Activated T-helper 1 cell treated with anti-CD3 and anti-CD28 coated beads, Interleukin-2, amount 50 U/mL, for 16 hours (primary cell): ENCODE results near the gene PEX14.

Experiments used
- DNase-seq, 2 donors: peaks; one replicate each; pipeline ENCODE4 v3.0.0-alpha.2; 2020; ENCODE audit warnings: low read depth in 1 of 2, low spot score in 1 of 2

PEX14 gene

DNA sequence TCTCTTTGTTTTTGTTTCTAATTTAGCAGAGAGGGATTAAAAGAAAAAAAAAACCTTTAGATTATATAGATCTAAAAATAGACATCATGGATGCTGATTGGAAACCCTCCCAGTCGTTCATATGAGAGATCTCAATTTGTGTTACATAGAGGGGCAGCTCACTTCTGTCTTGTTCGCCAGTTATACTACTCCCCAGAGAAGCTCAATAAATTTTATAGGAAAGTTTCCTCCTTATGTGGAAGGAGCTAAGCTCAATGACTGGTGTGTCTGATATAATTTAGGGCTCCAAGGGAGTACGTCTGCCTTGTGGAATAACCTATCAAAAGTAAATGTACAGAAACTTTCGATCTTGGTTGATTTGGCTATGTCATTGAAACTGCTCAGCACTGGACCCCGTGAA is 117.6 kb downstream of the PEX14 start:
- DNase-seq, result no peak

DNA sequence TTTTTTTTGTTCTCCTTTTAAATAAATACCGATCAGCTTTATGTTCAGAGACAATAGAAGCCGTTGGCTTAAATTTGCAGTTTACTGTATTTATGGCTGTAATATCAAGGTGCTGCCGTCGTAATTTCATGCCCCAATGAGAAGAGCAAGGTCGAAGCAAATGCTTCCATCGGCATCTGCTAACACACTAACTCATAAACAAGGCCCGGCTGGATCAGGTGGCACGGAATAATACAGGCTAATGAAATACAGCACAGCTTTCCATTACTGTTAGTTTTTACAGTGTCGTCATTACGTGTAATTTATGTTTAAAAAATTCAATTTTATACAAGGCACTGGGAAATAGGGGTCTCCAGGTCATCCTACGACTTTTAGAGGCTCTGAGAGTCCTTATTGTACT is 119.0 kb downstream of the PEX14 start:
- no peak for DNase-seq

DNA sequence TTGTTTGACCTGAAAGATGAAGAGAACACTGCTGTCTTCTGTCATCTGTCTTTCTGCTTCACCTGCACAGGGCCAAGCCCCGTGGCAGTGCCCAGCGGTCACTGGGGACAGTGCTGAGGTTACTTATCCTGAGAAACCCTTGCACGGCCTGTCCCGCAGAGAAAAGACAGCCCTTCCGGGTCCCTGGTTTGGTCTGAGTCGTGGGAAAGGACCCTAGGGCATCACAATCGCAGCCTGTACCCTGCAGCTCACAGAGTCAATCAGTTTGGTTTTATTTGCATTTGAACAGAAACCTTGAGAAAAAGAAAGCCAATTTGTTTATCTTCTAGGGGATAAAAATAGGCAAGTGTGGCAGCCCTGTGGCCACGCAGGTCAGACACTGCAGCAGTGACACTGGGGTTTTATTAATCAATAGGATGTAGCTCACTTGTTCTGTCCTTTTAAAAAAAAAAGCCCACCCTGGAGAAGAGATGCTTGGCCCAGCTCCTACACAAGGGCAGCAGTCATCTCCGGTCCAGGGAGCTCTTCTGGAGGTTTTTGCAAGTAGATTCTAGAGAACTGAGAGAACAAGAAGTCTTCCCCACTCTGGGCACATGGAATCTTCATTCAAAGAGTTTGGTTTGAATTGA is 120.0 kb downstream of the PEX14 start:
- no peak for DNase-seq

DNA sequence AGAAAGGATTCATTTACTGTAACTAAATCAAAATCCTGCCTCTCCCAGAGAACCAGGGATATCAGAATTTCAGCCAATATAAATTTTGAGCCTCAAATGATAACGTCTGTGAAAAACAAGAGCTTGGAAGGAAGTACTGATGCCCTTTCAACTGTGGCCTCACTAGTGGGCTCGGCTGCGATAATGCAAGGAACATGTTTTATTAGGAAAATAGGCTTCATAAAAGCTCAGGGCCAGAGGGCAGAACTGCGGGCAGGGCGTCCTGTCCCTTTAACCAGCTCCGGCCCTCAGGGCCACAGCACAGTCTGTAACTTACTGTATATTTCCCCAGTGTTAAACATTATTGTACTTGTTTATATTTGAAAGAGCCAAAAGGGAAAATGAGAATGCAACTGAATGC is 122.0 kb downstream of the PEX14 start:
- no peak for DNase-seq

DNA sequence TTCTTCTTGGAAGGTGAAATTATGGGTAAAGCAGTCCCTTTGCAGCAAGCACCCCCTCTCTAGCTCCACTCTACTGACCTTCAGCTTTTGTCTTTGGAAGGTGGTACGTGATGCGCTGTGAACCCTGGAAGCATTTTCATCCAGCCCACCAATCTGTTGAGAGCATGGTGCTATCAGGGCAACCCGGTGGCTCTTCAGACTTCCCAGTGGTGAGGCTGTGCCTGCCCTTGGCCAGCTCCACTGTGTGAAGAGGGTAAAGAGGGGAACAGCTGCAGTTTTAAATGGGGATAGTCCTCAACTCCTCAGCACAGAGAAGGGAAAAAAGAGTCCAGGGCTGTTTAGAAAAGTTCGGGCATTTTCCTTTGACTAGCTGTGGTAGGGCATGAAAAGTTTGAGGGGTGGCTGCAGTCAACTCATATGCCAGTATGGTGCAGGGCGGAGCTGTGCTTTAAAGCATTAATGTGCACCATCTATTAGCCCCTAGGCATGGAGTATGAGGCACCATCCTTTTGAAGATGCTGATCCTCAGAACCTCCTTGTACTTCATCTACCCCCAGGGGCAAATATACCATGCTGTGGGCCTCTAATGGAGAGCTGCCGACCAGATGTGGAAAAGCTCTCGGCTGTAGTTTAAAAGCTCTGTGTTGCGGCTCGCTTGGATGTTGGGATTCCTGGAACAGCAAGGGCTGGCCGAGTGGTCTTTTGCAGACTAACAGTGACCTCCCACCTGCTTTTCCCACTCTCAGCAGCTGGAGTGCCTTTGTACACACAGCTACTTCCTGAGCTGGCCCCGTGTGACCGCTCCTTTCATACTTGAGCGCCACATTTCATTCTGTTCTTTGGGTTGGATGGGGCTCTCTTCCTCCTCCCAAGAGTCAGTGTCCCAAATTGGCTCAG is 123.0 kb downstream of the PEX14 start:
- DNase-seq, result no peak

DNA sequence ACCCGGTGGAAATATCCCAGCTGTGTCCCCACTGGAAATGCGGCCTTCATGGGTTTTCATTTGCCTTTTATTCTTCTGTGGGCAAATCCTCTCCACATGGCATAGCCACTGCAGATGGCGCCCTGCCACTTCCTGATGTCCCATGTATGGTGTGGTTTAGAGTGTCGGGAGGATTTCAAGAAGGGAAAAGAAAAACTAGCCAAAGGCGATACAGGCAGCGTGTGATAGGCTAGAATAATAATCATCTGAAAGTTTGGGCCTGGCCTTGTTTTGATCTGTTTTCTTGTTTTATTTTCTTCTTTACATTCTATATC is 123.6 kb downstream of the PEX14 start:
- no peak for DNase-seq

DNA sequence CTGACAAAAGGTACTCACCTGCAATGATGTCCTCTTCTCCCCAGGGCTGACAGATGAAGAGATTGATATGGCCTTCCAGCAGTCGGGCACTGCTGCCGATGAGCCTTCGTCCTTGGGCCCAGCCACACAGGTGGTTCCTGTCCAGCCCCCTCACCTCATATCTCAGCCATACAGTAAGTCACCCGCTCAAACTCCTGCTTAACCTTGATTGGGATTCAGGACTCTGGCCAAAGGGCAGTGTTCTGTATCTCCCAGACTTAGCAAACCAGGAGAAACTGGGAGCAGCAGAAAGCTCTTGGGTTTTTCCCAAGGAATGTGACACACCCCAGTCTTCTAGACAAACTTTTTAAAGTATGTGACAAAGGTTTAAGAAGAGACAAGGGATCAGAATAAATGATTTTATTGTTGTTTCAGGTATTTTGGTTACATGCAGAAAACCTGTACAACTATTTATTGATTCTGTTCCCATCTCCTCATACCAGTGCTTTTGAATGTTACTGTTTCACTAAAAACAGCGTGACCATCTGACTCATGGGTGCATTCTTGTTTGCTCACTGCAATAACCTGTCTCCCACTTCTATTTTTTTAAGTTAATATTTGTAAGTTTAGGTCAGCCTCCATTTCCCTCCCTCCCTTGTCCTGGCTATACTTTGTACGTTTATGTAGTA is 124.6 kb downstream of the PEX14 start:
- no peak for DNase-seq

DNA sequence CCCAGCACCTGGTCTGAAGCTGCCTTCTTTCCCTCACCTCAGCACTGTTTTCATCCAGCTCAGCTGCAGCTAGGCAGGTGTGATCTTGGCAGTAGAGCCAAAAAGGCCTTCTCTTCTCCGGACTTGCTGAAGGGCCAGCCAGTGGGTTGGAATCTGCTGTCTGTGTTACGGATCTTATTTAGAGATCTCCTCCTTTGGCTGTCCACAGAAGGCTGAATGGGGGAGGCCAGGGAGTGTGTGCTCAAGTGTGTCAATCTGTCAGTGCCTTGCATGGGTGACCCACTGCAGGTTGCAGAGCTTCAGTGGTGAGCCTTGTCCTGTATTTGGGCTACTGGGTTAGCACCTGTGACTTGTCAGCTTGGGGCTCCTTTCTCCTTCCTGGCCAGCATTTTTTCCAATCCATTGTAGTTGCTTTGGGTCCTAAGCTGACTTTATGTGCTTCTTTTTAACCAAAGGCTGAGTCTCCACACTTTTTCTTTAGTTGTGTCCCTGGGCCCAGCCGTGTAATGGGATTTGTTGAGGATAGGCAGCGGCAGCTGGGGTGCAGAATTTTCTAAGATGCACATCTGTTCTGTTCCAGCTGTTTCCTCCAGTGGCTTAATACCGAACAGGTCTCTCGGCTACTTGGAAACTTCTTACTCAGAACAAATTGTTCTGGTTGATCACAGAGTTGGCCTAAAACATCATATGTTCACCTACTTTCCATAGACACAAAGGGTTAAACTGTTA is 126.8 kb downstream of the PEX14 start:
- no peak for DNase-seq

DNA sequence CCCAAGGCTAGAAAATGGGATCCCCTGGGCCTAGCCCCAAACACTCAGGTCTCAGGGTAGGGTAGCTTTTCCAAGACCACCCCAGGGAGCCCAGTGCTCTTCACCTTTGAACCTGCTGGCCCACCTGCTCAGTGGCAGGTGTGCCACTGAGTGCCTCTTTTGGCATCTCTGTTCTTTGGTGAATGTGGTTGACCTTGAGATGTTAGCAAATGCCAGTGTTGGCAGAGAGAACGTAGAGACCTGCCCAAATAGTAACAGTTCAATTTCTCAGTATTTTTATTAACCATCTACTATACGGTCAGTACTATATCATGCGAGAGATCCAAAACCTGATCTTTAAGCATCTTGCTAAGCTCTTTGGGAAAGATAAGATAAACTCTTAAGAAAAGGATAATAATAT is 128.2 kb downstream of the PEX14 start:
- no peak for DNase-seq

DNA sequence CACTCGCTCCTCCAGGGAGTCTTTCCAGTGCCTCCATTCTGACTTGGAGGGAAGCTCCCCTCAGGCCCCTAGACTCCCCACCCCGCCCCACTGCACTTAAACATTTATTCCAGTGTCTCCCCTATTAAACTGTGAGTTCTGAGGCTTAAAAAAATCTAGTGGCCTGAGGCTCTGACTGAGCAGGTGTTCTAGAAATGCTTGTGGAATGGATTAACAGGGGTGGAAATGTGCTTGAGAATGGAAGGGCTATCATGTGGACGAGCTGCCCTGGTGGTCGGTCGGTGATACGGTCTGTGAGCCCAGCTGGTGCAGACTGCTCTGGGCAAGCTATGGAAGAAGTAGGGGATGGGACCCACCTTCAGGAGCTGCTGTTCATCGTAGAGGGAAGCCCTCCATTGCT is 130.2 kb downstream of the PEX14 start:
- DNase-seq, result no peak

DNA sequence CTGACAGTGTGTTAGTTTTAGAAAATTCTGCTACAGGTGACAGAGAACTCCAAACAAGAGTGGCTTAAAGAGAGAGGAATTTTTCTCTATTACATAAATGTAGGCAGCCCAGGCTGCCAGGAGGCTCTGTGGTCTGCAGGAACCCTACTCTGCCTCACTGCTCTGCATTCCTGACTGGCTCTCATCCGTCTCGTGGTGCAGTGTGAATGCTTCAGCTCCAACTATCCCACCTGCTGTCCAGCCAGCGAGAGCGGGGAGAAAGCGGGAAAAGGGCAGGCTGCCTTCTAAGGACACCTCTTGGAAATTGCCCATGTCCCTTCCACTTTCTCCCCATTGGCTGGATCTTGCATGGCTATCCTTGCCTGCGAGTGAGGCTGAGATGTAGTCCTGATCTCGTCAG is 131.3 kb downstream of the PEX14 start:
- no peak for DNase-seq

DNA sequence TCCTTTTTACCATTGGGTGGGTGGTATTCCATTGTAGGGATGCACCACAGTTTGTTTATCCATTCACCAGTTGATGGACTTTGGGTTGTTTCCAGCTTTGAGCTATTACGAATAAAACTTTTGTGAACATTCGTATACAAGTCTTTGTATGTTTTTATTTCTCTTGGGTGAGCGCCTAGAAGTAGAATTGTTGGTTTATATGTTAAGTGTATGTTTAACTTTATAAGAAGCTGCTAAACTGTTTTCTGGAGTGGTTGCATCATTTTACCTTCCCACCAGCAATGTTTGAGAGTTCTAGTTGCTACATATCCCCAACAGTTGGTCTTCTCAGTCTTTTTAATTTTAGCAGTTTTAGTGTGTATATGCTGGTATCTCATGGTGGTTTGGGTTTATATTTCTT is 132.5 kb downstream of the PEX14 start:
- DNase-seq, result no peak

DNA sequence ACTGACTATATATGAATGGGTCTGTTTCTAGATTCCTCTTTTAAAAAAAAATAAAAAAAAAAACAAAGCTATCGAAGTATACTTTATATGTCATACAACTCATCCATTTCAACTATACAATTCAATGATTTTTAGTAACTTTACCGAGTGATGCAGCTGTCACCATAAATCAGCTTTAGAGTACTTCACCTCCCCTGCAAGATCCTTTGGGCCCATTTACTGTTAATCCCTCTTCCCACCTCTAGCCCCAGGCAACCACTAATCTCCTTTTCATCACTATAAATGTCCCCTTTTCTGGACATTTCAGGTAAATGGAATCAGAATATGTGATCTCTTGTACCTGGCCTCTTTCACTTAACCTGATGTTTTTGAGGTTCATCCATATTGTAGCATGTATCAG is 133.9 kb downstream of the PEX14 start:
- no peak for DNase-seq

DNA sequence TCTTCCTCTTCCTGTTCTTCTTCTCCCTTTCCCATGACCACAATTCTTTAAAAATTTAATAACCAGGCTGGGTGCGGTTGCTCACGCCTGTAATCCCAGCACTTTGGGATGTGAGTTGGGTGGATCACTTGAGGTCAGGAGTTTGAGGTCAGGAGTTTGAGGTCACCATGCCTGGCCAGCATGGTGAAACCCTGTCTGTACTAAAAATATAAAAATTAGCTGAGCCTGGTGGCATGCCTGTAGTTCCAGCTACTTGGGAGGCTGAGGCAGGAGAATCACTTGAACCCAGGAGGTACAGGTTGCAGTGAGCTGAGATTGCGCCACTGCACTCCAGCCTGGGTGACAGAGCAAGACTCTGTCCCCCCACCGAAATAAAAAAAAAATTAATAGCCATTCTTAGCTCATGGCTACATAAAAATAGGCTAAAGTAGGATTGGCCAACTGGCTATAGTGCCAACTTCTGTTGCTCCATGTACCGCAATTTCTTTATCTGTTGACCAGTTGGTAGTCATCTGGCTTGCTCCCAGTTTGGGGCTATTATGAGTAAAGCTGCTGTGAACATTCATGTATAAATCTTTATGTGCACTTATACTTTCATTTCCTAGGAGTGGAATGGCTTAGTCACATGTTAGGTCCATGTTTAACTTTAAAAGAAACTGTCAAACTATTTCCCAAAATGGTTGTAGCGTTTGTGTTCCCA is 136.3 kb downstream of the PEX14 start:
- DNase-seq, result no peak

DNA sequence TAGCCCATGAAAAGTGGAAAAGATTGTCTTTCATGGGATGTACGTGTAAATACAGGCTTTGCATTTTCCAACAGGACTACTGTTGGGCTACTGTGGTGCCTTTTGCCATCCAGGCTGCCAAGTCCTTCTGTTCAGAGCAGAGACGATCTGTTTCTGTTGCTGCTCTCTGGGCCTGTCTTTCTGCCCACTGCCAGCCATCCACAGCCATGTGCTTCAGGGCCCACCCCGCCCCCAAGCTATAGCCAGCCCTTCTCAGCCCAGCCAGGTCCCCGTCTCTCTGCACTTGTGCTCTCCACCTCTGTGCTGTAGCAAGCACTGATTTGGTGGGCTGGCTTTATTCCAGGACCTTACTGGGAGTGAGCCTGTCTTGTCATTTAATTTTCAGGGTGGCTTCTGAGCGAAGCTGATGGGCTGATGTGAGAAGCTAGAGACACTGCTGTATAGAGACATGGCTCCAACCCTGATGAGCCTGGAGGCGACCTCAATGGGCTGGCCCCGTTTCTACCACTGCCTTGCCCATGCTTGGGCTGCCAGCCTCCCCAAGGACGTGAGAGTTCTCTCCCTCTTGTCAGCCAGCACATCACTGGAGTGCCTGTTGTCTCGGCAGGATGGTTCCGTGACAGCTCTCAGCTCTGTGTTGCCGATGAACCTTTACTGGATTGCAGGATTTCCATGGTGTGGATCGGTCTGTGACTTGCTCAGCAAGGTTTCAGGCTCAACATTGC is 137.8 kb downstream of the PEX14 start:
- no peak for DNase-seq

DNA sequence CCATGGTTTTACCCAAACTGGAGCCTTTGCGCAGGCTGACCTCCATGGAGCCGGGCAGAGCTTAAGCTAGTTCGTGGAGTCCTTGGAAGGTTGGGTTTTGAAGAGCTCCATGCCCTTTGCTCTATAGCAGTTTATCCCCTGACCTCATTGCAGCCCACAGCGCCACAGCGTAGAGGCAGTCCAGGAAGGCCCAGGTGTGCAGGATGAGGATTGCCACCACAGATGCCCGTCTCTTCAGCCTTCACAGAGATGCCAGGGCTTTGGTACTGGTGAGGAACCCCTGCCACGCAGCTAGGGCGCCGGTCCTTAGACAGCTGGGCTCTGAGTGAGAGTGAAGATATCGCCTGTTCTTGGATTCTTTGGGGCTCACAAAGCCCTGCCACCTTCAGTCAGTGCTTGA is 138.6 kb downstream of the PEX14 start:
- DNase-seq, result no peak

DNA sequence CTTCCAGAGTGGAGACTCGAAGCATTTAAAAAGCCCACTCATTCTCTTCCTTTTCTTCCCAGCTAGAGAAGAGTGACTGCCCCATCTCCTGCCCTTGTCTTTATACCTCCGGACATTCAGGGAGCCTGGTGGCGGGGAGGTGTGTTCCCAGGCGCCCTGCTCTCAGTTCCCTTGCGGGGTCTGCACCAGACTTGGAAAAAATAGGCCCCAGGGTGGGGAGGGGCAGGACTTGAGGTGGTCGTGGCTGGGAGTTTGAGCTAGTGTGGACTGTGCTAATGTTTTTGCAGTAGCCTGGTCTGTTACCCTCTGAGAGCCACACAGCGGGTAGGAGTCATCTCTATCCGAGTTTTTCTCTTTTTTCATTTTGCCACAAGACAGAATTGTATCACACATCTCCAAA is 139.1 kb downstream of the PEX14 start:
- no peak for DNase-seq

DNA sequence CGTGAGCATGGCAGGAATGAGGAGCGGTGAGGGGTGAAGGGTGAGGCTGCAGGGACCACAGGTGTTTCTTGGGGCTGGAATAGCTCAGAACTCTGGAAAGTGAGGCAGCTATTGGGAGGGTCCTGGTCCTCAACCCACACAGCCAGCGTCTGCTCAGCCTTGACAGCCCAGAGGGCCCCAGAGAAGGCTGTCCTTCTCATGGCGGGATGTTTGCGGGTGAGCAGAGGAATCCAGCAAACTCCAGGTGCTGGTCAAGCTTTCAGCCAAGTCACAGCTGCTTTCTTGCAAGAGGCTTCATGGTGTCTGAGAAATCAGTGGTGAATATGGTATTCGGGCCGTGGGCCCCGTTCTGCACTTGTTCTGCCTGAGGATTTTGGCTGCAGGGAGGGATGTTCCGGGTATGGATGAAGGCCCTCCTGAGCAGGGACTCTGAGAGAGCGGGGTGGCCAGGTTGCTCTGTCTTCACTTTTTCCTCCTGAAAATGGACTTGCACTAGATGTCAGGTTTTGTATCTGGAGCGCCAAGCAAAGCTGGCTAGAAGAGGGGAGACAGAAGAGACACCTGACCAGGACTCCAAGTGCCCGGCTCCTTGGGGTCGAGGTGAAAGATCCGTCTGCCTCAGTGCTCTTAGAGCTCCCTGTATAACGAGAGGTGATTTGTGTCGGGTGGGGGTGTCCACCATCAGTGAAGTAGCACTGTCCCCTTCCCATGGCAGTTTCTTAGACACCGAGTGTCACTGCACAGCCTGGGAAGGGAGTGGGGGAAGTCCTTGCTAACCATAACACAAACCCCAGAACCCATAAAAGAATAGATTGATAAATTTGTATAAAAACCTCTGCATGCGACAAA is 139.9 kb downstream of the PEX14 start:
- DNase-seq, result no peak

DNA sequence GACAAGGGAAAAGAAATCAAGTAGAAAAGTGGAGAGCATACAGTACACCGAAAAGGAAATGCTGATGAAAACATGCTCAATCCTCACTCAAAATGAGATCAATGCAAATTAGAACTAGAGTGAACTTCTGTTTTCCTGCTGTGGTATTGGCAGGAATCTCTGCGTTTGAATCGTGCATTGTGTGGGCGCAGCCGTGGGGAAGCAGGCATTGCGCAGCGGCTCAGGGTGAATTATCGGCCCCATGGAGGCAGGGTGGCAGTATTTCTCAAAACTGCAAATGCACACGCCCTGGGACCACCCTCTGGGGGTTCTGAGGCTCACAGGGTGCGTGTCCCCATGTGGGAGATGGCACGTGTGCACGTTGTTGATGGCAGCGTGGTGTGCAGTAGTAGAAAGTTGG is 140.6 kb downstream of the PEX14 start:
- DNase-seq, result no peak
